HCT116 (cell line): ENCODE measurements around the gene SNX3. TPM values are rescaled to one million over a fixed set of nuclear protein-coding genes. Genes with fewer than 3 reads are reported as not detected.

Experiments used
- ATAC-seq: fragments of 200-7000 bp; cut with Tn5 transposase; 2 replicates; pipeline ENCODE4 v1.9.1; 2020; ENCODE audit warnings: mild to moderate bottlenecking, moderate library complexity
- BruUV-seq: library from RNA; stranded (reverse); fragments of 400-500 nt; replicated peaks from 2 replicates; lab custom pipeline; 2021; lab: Mats Ljungman, UMichigan
- CTCF ChIA-PET: fragments of 300-600 bp; sonication (Branson Sonifier 250); formaldehyde crosslinking; loops from one replicate; lab custom pipeline; 2021; ENCODE audit warnings: antibody characterized with exemption; lab: Charles Lee
- POLR2A ChIA-PET: fragments of 300-600, 350-600 bp; sonication (Branson Sonifier 250); formaldehyde crosslinking; loops from one replicate; lab custom pipeline; 2021; ENCODE audit warnings: antibody characterized with exemption; lab: Charles Lee
- RAD21 ChIA-PET, 2 experiments: fragments of 300-600 bp; sonication (Branson Sonifier 250); formaldehyde crosslinking; loops; one replicate each; lab custom pipeline; 2023; ENCODE audit warnings: low total read pairs in 2 of 2; ENCODE audit not compliant: uncharacterized antibody in 2 of 2, unreplicated experiment in 2 of 2, low non-redundant PET in 1 of 2; lab: Charles Lee
- DNase-seq: peaks from one replicate; pipeline ENCODE4 v3.0.0-alpha.2; 2010; ENCODE audit warnings: low read depth, low spot score
- H2AFZ ChIP-seq: fragments of 200-600 bp; shearing (Covaris generic), sonication (generic); 2 replicates; pipeline ENCODE4 v1.6.1; 2017; ENCODE audit warnings: low read depth, mixed run types, mixed read lengths, antibody characterized with exemption, low read length; ENCODE audit not compliant: poor library complexity, severe bottlenecking
- H3K27ac ChIP-seq: 2 replicates; pipeline ENCODE4 v1.5.1; 2012; ENCODE audit warnings: low read depth, low read length
- H3K27me3 ChIP-seq: fragments of 200-600 bp; sonication (generic); 2 replicates; pipeline ENCODE4 v1.6.1; 2016; ENCODE audit warnings: mixed run types, low read length, mixed read lengths; ENCODE audit not compliant: insufficient read depth
- H3K36me3 ChIP-seq, 2 experiments: fragments of 200-500 bp in 1 of 2; fragments of 200-600 bp in 1 of 2; sonication (Bioruptor generic) in 1 of 2; sonication (generic) in 1 of 2; 2 replicates each; pipeline versions ENCODE4 v1.5.1 to v1.6.1; 2014 to 2016; ENCODE audit warnings: low read length in 2 of 2, inconsistent platforms in 1 of 2, mixed read lengths in 1 of 2, mixed run types in 1 of 2; ENCODE audit not compliant: insufficient read depth in 2 of 2, control insufficient read depth in 1 of 2
- H3K4me1 ChIP-seq, 2 experiments: fragments of 200-600 bp in 1 of 2; sonication (generic) in 1 of 2; 2 replicates each; pipeline versions ENCODE4 v1.5.1 to v1.6.1; 2012 to 2017; ENCODE audit warnings: low read length in 2 of 2, inconsistent platforms in 1 of 2, mild to moderate bottlenecking in 1 of 2, mixed read lengths in 1 of 2, mixed run types in 1 of 2, moderate library complexity in 1 of 2; ENCODE audit not compliant: insufficient read depth in 2 of 2, control insufficient read depth in 1 of 2
- H3K4me2 ChIP-seq: fragments of 200-600 bp; sonication (generic); 2 replicates; pipeline ENCODE4 v1.6.1; 2017; ENCODE audit warnings: mixed run types, low read length, mixed read lengths
- H3K4me3 ChIP-seq, 2 experiments: fragments of 200-600 bp in 1 of 2; sonication (generic) in 1 of 2; replicated peaks in 1 of 2; 2 replicates each; pipeline ENCODE4 v1.5.1; 2011 to 2016; ENCODE audit warnings: low read length in 2 of 2, control low read depth in 1 of 2, low read depth in 1 of 2, mild to moderate bottlenecking in 1 of 2, mixed read lengths in 1 of 2, mixed run types in 1 of 2
- H3K79me2 ChIP-seq: fragments of 200-600 bp; sonication (generic); 2 replicates; pipeline ENCODE4 v1.6.1; 2017; ENCODE audit warnings: mild to moderate bottlenecking, mixed run types, low read length, moderate library complexity, mixed read lengths; ENCODE audit not compliant: insufficient read depth
- H3K9ac ChIP-seq: fragments of 200-600 bp; sonication (generic); 2 replicates; pipeline ENCODE4 v1.6.1; 2016; ENCODE audit warnings: low read length, mixed read lengths
- H3K9me2 ChIP-seq: fragments of 200-600 bp; sonication (generic), shearing (Covaris generic); 2 replicates; pipeline ENCODE4 v1.6.1; 2017; ENCODE audit warnings: mixed run types, mild to moderate bottlenecking, moderate library complexity; ENCODE audit not compliant: insufficient read depth
- H3K9me3 ChIP-seq, 2 experiments: fragments of 200-500 bp in 1 of 2; fragments of 200-600 bp in 1 of 2; sonication (Bioruptor generic) in 1 of 2; sonication (generic) in 1 of 2; 2 replicates each; pipeline ENCODE4 v1.6.1; 2014 to 2017; ENCODE audit warnings: low read length in 2 of 2, mixed read lengths in 2 of 2, inconsistent platforms in 1 of 2, low read depth in 1 of 2, mild to moderate bottlenecking in 1 of 2, mixed run types in 1 of 2, moderate library complexity in 1 of 2; ENCODE audit not compliant: control insufficient read depth in 1 of 2, insufficient read depth in 1 of 2
- H4K20me1 ChIP-seq: fragments of 200-600 bp; sonication (generic), shearing (Covaris generic); 2 replicates; pipeline ENCODE4 v1.6.1; 2017; ENCODE audit warnings: mixed run types, mild to moderate bottlenecking, moderate library complexity; ENCODE audit not compliant: insufficient read depth
- ATF3 ChIP-seq: IDR thresholded peaks from 2 replicates; pipeline ENCODE4 v1.6.1; 2012
- CBX3 ChIP-seq: IDR thresholded peaks from 2 replicates; pipeline ENCODE4 v1.6.1; 2012; ENCODE audit warnings: low read depth
- CEBPB ChIP-seq: IDR thresholded peaks from 2 replicates; pipeline ENCODE4 v1.6.1; 2012; ENCODE audit warnings: low read depth
- EZH2 ChIP-seq: fragments of 200-600 bp; sonication (generic); IDR thresholded peaks from 2 replicates; pipeline ENCODE4 v1.6.1; 2017; ENCODE audit warnings: antibody characterized with exemption, mixed run types
- JUND ChIP-seq: IDR thresholded peaks from 2 replicates; pipeline ENCODE4 v1.6.1; 2012
- POLR2A ChIP-seq: IDR thresholded peaks from 2 replicates; pipeline ENCODE4 v1.7.0; 2011; ENCODE audit warnings: borderline replicate concordance; ENCODE audit not compliant: insufficient read depth, insufficient read length; ENCODE audit errors: extremely low read depth
- POLR2AphosphoS5 ChIP-seq: IDR thresholded peaks from 2 replicates; pipeline ENCODE4 v1.6.1; 2011; ENCODE audit warnings: mild to moderate bottlenecking, low read depth, low read length, moderate library complexity
- RAD21 ChIP-seq: IDR thresholded peaks from 2 replicates; pipeline ENCODE4 v1.6.1; 2012; ENCODE audit warnings: low read depth, mild to moderate bottlenecking
- SIN3A ChIP-seq: IDR thresholded peaks from 2 replicates; pipeline ENCODE4 v1.6.1; 2012; ENCODE audit warnings: low read depth
- SP1 ChIP-seq: IDR thresholded peaks from 2 replicates; pipeline ENCODE4 v1.6.1; 2012; ENCODE audit warnings: low read depth
- SRF ChIP-seq: IDR thresholded peaks from 2 replicates; pipeline ENCODE4 v1.6.1; 2012; ENCODE audit warnings: low read depth
- TCF7L2 ChIP-seq: IDR thresholded peaks from 2 replicates; pipeline ENCODE4 v1.7.0; 2011; ENCODE audit warnings: borderline replicate concordance, inconsistent platforms; ENCODE audit not compliant: insufficient read depth, insufficient read length; ENCODE audit errors: extremely low read depth
- ZFX ChIP-seq: fragments of 450-650 bp; IDR thresholded peaks from 2 replicates; pipeline ENCODE4 v1.6.1; 2017
- intact Hi-C: fragments of 100-400 bp; cut with micrococcal nuclease; formaldehyde crosslinking; loops from 2 replicates; pipeline ENCODE4 v1.10.0; 2022
- total RNA-seq: library from RNA; stranded (reverse); gene quantifications from one replicate; pipeline ENCODE4 v1.2.1, GENCODE V29; 2021; ENCODE audit not compliant: unreplicated experiment
- TF ChIP-seq, protein P1 (sequence below): IDR thresholded peaks from 2 replicates; pipeline ENCODE4 v1.6.1; 2012
- TF ChIP-seq, protein P2 (sequence below): IDR thresholded peaks from 2 replicates; pipeline ENCODE4 v1.6.1; 2011; ENCODE audit warnings: mild to moderate bottlenecking, low read length, moderate library complexity; ENCODE audit not compliant: insufficient replicate concordance; ENCODE audit errors: extremely low read depth

SNX3 gene
- total RNA-seq, 1 experiment from 2014 or later, result 111 TPM

DNA sequence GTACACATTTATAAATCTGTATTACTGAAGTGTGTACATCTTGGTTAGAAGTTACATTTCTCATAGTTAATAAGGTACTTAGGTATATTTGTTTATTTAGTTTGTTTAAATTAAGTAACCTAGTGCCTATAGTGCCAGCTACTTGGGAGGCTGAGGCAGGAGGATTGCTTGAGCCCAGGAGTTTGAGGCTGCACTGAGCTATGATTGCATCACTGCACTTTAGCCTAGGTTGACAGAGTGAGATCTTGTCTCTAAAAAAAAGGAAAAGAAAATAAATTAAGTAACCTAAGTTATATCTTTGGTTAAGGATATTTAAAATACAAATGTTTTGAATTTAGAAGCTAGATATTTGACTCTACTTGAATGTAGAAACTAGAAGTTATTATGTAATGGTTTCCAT, 24.5 kb upstream of the SNX3 start:
- CTCF ChIA-PET, result no interaction called here

More for the DNA sequence above, 24.5 kb upstream of the SNX3 start:
- no peaks in the 10 kb centered on the region for H3K27me3 ChIP-seq
- H4K20me1 ChIP-seq, result no peaks in the 10 kb centered on the region
- no peak for ATAC-seq
- POLR2A ChIA-PET, result no interaction called here
- TF ChIP-seq, protein P1, sequence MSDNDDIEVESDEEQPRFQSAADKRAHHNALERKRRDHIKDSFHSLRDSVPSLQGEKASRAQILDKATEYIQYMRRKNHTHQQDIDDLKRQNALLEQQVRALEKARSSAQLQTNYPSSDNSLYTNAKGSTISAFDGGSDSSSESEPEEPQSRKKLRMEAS, result no peak
- TF ChIP-seq SRF, result no peak
- TF ChIP-seq, protein P2, sequence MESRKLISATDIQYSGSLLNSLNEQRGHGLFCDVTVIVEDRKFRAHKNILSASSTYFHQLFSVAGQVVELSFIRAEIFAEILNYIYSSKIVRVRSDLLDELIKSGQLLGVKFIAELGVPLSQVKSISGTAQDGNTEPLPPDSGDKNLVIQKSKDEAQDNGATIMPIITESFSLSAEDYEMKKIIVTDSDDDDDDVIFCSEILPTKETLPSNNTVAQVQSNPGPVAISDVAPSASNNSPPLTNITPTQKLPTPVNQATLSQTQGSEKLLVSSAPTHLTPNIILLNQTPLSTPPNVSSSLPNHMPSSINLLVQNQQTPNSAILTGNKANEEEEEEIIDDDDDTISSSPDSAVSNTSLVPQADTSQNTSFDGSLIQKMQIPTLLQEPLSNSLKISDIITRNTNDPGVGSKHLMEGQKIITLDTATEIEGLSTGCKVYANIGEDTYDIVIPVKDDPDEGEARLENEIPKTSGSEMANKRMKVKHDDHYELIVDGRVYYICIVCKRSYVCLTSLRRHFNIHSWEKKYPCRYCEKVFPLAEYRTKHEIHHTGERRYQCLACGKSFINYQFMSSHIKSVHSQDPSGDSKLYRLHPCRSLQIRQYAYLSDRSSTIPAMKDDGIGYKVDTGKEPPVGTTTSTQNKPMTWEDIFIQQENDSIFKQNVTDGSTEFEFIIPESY, result no peak
- TF ChIP-seq ZFX, result no peak
- TF ChIP-seq POLR2A, result no peak
- no peak for TF ChIP-seq CBX3
- TF ChIP-seq SP1, result no peak
- TF ChIP-seq SIN3A, result no peak
- no peak for TF ChIP-seq RAD21
- TF ChIP-seq JUND, result no peak
- TF ChIP-seq TCF7L2, result no peak
- TF ChIP-seq ATF3, result no peak
- no peak for TF ChIP-seq EZH2
- no peak for TF ChIP-seq CEBPB
- TF ChIP-seq POLR2AphosphoS5, result no peak
- H3K79me2 ChIP-seq, result no peaks in the 10 kb centered on the region
- intact Hi-C loops, result no loop called here
- H2AFZ ChIP-seq, result no peak overlapping the region
- RAD21 ChIA-PET, result no interaction called here
- no peak overlapping the region for H3K4me3 ChIP-seq
- H3K4me1 ChIP-seq, result peaks cover 0 to 10% of the 10 kb centered on the region in 2 experiments; a peak in 1 of 4 replicates
- no peak overlapping the region for H3K4me2 ChIP-seq
- no peak overlapping the region for H3K27ac ChIP-seq
- no TSS peak for BruUV-seq
- H3K9ac ChIP-seq, result no peak overlapping the region
- H3K9me2 ChIP-seq, result no peaks in the 10 kb centered on the region
- no peak for DNase-seq
- H3K36me3 ChIP-seq, result no peaks in the 10 kb centered on the region
- no peaks in the 10 kb centered on the region for H3K9me3 ChIP-seq
